ENCODE measurements around the gene CACNA2D1.

DNA sequence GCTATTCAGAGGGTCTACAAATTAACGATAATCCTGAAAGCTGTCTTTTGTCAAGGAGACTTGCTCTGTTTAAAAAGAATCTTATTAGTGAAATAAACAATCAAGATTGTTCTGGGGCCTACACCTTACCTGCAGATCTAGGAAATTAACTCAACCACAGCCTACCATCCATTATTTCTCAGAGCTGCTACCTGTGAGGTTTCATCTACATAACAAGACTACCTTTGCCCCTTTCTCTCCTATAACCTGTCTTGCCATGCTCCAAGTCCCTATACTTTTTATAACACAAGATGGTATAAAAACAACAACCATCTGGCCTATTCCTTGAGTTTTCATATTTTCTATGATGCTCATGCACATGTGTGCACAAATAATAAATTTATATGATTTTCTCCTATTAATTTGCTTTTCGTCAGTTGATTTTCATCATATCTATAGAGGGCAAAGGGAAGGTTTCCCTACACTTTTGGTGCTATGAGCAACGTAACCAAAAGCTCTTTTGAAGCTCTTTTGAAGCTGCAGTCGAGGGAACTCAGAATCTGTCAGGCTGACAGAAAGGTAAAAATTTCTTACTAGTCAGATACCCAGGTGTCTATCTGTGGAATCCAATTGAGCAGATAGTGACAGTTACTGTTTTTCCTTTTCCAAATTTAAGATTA, 138.1 kb downstream of the CACNA2D1 start:
- TF ChIP-seq ARNT (IDR thresholded peaks at IDR 0.05) = no peak
- no peak for TF ChIP-seq FOXA1 (IDR thresholded peaks at IDR 0.05)
- no peak for TF ChIP-seq TARDBP (IDR thresholded peaks at IDR 0.05)
- TF ChIP-seq ZNF384 (IDR thresholded peaks at IDR 0.05) = no peak
- no peak for TF ChIP-seq NFRKB (IDR thresholded peaks at IDR 0.05)
- no peak for TF ChIP-seq L3MBTL2 (conservative IDR thresholded peaks at IDR 0.05)
- no peak for TF ChIP-seq FOXM1 (IDR thresholded peaks at IDR 0.05; ENCODE audit: borderline replicate concordance)
- no peak for TF ChIP-seq ELF4 (IDR thresholded peaks at IDR 0.05)
- TF ChIP-seq SP1 (IDR thresholded peaks at IDR 0.05) = no peak
- TF ChIP-seq HDGF (IDR thresholded peaks at IDR 0.05; ENCODE audit: borderline replicate concordance) = no peak
- no peak for TF ChIP-seq SUZ12 (IDR thresholded peaks at IDR 0.05)
- TF ChIP-seq, protein P1, sequence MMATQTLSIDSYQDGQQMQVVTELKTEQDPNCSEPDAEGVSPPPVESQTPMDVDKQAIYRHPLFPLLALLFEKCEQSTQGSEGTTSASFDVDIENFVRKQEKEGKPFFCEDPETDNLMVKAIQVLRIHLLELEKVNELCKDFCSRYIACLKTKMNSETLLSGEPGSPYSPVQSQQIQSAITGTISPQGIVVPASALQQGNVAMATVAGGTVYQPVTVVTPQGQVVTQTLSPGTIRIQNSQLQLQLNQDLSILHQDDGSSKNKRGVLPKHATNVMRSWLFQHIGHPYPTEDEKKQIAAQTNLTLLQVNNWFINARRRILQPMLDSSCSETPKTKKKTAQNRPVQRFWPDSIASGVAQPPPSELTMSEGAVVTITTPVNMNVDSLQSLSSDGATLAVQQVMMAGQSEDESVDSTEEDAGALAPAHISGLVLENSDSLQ (IDR thresholded peaks at IDR 0.05) = no peak
- no peak for TF ChIP-seq LEF1 (IDR thresholded peaks at IDR 0.05; ENCODE audit: borderline replicate concordance)
